RWPE1 (cell line): Measurements from ENCODE around the gene VRK2.
"Not testable (repeated sequence)": the region's sequence is repeated elsewhere in the genome, so short reads cannot be mapped to it uniquely, and the experiment has no call there.

ENCODE experiments used
- CTCF ChIA-PET: fragments of 350-600 bp; sonication (Branson Sonifier 250); formaldehyde crosslinking; extraction: SDS; loops from one replicate; lab custom pipeline; 2021; lab: Yijun Ruan, JAX
- POLR2A ChIA-PET: fragments of 400-600 bp; formaldehyde crosslinking; extraction: SDS; loops from one replicate; lab custom pipeline; 2020; ENCODE audit warnings: antibody characterized with exemption; ENCODE audit not compliant: low non-redundant PET; lab: Yijun Ruan, JAX
- DNase-seq: peaks from one replicate; pipeline ENCODE4 v3.0.0; 2012; ENCODE audit warnings: low spot score
- H3K27ac ChIP-seq: fragments of 450-650 bp; 2 replicates; pipeline ENCODE4 v1.5.1; 2017
- CTCF ChIP-seq: fragments of 450-650 bp; conservative IDR thresholded peaks from 2 replicates; pipeline ENCODE4 v1.5.1; 2017; ENCODE audit warnings: low read depth, mild to moderate bottlenecking

The VRK2 gene

GRCh38 chr2:58073751-58074150 is 27.1 kb downstream of the VRK2 start:
- DNase-seq, result no peak
- ChIA-PET POLR2A (no interaction called here), CTCF (no interaction called here)
- no peak for TF ChIP-seq CTCF
- no peak overlapping the region for H3K27ac ChIP-seq

- no peak for TF ChIP-seq CTCF
- no peak for DNase-seq
- no peak overlapping the region for H3K27ac ChIP-seq
- ChIA-PET CTCF (no interaction called here), POLR2A (no interaction called here)
These were observed 34.4 kb downstream of the VRK2 start for GRCh38 chr2:58081000-58081399.

GRCh38 chr2:58089081-58089480 is 42.5 kb downstream of the VRK2 start:
- no peak for TF ChIP-seq CTCF
- ChIA-PET POLR2A (no interaction called here), CTCF (no interaction called here)
- DNase-seq, result no peak
- H3K27ac ChIP-seq, result no peak overlapping the region

- CTCF ChIA-PET, POLR2A ChIA-PET: not testable (repeated sequence)
These were observed 46.2 kb downstream of the VRK2 start for GRCh38 chr2:58092772-58093171.

GRCh38 chr2:58097025-58097424 is 50.4 kb downstream of the VRK2 start:
- DNase-seq, result no peak
- H3K27ac ChIP-seq, result no peak overlapping the region
- POLR2A ChIA-PET, result no interaction called here
- TF ChIP-seq CTCF, result no peak
- CTCF ChIA-PET, result interaction anchor here (0.6 kb wide), 1 partner anchor 335 kb away, joined by 4 read pairs; no protein-coding TSS in a partner anchor

More at GRCh38 chr2:58092772-58093171, 46.2 kb downstream of the VRK2 start:
- H3K27ac ChIP-seq, DNase-seq: not testable (repeated sequence)

- ChIA-PET CTCF (no interaction called here), POLR2A (no interaction called here)
- H3K27ac ChIP-seq, result no peak overlapping the region
- no peak for TF ChIP-seq CTCF
- DNase-seq, result no peak
These were observed 51.9 kb downstream of the VRK2 start for GRCh38 chr2:58098254-58099095.

- no peak for TF ChIP-seq CTCF
- DNase-seq, result no peak
- ChIA-PET POLR2A (no interaction called here), CTCF (no interaction called here)
- no peak overlapping the region for H3K27ac ChIP-seq
These were observed 52.6 kb downstream of the VRK2 start for GRCh38 chr2:58099096-58099769.
